ENCODE results near the gene C21orf58.

Gene C21orf58

DNA sequence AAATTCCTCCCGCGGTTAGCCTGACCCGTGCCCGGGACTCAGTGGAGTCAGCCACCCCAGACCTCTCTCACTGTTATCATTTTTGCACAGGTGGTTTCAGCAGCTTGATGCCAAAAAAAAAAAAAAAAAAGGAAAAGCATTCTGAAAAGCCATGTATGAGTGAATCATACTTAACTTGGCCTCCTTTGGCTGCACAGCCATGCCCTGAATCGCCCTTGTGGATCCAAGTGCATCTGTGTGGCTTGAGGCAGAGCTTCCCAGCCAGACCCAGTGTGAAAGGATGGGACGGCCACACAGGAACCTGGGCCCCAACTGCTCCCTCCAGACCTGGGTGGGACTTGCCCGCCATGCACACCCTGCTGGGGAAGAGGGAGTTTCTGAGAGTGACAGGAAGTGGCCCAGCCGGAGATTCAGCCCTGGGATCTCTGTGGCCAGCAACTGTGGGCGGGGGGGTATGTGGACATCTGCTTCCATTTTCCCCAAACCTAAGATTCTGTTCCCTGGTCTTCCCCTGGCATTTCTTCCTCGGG, 29.0 kb downstream of the C21orf58 start:
- no peak for DNase-seq

DNA sequence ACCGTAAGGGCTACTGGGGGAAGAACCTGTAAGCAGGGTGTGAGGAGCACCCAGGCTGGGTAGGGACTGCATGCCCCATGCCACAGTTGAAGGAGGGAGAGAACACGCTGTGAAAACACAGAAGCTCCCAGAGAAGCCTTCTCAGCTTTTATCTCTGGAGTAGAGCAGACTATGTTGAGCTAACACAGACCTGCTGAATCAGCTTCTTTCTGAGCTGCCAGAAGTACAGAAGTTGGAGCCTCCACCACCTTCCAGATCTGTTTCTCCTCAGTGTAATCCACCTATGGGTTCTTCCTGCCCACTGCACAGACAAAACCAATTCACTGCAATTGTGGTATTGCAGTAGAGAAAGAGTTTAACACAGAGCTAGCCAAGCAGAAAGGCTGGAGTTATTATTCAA, 32.1 kb downstream of the C21orf58 start:
- no peak for DNase-seq

DNA sequence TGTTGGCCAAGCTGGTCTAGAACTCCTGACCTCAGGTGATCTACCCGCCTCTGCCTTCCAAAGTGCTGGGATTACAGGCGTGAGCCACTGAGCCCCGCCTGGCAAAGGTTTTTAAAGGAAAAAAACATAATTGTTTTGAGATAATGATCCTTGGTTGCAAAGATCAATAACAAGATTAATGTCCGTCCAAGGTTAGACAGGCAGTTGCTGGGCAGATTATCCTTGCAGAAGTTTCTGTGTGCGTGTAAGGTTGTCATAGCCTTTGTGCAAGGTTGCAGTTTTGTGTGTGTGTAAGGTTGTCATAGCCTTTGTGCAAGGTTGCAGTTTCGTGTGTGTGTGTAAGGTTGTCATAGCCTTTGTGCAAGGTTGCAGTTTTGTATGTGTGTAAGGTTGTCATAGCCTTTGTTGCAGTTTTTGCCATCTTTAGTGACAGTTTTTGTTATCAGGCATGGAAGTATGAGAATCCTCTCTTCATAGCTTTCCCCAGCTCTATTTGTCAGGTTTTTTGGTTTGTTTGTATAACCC, 34.0 kb downstream of the C21orf58 start:
- peak; percentile 60 for DNase-seq

- DNase-seq, result no peak
Measured at GRCh38 chr21:46287541-46287940, 36.1 kb downstream of the C21orf58 start.

GRCh38 chr21:46286648-46287002, 37.0 kb downstream of the C21orf58 start:
- peak; percentile 50 for DNase-seq

- peak; percentile 96 for DNase-seq
Measured at GRCh38 chr21:46285761-46286647, 37.7 kb downstream of the C21orf58 start, which contains the start of gene YBEY. Gene YBEY (plus strand): TSS chr21:46286342. CDS start chr21:46286914, 572 bp downstream.

DNA sequence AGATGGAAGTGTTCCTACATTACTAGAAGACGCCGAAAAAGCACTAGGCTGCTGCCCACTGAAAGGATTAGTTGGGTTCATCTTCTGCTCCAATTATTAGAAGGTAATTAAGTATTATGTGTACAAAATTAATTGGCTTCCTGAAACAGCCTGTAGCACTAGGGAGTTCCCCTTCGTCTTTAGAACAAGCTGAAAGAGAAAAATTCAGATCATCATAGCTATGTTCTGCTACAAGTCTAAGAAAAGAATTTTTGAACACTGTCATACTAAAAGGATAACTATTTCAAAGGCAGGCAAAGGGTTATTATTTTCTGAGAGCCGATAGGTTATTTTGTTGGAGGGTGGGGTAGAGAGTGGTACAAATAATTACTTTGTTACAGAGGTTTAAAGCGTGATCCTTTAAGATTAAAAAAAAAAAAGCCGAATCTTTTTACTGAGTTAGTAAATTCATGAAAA, 38.4 kb downstream of the C21orf58 start, which contains the start of gene MCM3AP:
TSS of gene MCM3AP (minus strand) at position 406 of the 456 bp plus-strand sequence. CDS start at position 81, 325 bp downstream.
- no peak for DNase-seq

- DNase-seq, result no peak
Measured at GRCh38 chr21:46284733-46285132, 38.9 kb downstream of the C21orf58 start.

DNA sequence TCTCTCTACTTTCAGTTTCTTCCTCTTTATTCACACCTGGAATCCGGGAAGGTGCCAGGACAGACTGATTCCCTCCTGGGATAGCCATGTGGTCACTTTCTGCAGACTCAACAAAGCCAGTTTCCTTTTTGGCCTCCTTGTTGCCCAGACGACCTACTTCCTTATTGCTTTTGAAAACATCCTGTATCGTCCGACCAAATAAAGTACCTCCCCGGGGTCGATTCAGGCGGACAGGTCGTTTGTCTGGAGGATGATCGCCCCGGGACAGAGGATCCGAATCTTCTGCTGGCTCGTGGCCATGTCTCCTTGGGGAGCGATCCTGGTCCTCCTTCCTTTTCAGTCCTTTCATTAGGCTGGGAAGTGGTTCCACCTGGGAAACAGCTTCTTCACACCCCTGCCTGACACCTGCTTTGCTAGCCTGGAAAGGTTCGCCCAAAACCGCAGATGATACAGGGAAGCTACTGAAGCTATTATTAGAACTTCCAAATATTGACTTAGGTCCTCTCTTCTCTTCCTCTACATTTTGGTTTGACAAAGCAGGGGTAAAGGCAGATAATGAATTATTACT, 39.5 kb downstream of the C21orf58 start:
- DNase-seq, result no peak

DNA sequence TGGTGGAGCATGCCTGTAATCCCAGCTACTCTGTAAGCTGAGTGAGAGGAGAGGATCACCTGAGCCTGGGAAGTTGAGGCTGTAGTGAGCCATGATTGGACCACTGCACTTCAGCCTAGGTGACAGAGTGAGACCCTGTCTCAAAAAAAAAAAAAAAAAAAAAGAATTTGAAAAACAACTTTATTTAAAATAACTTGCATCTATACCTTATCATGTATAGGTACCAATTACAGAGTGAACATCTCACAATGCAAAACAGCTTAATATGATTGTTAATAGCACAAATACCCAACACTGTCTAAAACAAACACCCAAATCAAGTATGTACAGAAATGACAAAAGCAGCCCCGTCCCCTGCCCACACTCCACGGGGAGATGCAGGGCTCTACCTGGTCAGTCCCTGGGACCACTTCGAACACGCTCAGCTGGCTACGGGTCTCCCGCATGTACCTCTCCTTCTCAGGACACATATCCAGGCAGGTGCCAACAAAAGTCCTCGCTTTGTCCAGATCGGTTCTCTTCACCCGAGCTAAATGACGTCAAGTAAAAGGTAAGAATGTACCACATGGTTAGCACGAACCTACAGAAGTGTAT, 48.8 kb downstream of the C21orf58 start:
- no peak for DNase-seq

DNA sequence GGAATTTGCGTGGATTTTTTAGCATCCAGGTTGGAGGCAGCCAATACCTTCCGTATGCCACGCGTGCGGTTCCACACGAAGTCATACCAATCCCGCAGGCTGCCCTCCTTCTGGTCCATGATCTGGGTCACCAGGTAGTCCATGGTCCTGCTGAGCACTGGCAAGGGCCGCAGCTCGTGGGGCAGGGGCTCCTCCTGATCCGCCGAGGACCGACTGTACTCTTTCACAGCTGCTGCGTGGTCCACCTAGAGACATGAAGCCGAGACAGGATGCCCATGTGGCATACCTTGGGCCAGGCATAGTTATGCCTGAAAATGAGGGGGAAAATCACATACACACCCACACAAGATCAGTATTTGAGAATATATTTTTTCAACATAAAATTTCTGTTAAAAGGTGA, 50.3 kb downstream of the C21orf58 start:
- DNase-seq, result no peak

GRCh38 chr21:46269466-46269865, 54.2 kb downstream of the C21orf58 start:
- no peak for DNase-seq

GRCh38 chr21:46268371-46268770, 55.3 kb downstream of the C21orf58 start:
- DNase-seq, result no peak

- DNase-seq, result no peak
Measured at GRCh38 chr21:46266946-46267345, 56.7 kb downstream of the C21orf58 start.

DNA sequence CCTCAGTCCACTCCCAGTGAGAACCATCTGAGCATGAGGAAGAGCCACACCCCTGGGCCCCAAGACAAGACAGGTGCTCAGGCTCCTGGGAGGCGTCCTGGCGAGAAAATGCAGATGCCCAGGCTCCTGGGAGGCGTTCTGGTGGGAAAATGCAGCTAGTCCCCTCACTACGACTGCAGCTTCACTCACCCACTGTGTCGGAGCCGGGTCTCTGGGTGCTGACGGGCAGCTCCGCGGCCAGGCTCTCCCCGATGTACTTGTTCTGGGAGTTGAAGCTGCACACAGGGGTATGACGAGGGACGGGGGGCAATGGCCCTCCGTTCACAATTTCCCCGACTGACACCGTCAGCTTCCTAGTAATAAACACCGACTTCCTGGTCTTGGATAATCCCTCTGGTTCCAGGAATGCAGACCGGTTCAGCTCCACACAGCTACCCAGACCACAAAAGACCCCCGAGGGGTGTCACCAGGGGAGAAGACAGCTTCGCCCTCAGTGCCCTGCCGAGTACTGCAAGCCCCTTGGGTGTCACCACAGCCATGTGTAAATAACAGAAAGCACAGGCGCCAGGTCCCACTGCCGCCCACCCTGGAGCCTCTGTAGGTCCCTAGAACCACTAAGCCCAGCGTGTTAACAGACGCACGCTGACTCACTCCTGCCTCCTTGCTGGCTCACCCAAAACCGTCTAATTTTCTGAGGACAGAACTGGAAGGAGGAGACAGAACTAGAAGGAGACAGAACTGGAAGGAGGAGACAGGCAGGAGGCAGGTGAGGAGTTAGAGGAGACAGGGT, 57.7 kb downstream of the C21orf58 start:
- DNase-seq, result no peak

DNA sequence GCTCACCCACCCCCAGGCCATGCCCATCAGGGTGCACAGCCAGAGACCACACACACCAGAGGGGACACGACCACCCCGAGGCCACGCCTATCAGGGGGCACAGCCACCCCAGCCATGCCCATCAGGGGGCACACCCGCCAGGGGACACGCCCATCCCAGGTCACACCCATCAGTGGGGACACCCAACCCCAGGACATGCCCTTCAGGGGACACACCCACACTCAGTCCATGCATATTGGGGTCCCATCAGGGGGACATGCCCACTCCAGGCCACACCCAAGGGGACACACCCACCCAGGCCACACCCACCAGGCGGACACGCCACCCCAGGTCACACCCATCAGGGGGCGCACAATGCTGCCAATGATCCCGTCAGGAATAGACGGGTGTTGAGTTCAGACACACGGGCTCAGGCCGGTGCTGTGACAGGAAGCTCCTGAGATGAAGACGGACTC, 59.0 kb downstream of the C21orf58 start:
- DNase-seq, result peak; percentile 17

DNA sequence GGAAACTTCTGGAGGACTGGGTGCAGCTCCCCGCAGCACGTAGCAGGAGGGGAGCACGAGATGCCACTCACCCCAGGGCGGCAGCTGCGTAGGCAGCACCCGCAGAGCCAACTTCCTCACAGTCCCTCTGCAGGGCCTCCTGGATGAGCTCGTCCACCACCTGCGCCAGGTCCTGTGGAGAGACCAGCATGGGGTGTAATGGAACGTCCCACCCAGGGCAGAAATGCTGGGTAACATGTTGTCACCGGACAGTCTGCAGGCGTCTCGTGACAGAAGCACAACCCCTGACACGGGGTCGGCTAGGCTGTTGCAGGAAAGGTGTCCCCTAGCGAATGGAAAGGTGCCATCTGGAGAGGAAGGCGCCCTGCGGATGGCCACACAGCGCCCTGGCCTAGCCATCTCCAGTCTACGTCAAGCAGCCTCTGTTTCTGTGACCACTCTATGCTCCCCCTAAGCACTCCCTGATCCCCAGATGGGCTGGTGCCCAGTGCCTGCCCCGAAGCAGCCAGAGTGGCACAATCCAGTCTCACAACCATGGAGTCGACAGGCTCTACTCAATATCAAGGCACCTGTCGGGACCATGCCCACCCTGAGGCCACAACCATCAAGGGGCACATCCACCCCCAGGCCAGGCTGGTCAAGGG, 59.5 kb downstream of the C21orf58 start:
- DNase-seq, result no peak

- no peak for DNase-seq
Measured at GRCh38 chr21:46256501-46256994, 67.1 kb downstream of the C21orf58 start.

DNA sequence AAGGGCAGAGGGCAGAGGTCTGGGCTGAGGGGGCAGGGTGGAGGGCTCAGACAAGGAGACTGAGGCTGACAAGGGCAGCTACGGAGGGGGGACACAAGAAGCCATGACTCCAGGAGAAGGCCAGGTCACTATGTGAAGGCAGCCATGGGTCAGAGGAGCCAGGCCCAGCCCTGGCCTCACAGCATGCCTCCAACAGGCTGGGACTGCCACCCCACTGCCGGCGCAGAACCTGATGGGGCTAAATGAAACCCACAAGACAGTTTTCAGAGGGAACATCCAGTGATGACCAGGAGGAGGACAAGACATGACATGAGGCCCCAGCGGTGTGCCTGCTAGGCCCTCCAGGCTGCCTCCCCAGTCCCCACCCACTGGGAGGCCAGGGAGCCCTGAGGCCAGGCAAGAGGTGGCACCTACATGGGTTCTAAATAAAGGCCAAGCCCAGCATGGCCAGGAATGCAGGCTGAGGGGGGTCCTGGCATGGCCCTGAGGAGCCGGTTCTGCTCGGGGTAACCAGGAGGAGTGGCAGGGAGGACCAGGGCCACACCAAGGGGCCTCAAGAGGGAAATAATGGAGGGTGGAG, 67.8 kb downstream of the C21orf58 start:
- DNase-seq, result no peak

GRCh38 chr21:46255166-46255565, 68.5 kb downstream of the C21orf58 start:
- no peak for DNase-seq
